ENCODE data around the gene PLCH2.

PLCH2 gene

GRCh38 chr1:2535981-2536380 lies 59.9 kb downstream of the PLCH2 start:
- in situ Hi-C loops (cut with MboI; ENCODE audit: low pct_unique_long_range_greater_than_20kb, low sequenced_read_pairs, unreplicated experiment), result loop anchor here (25.0 kb wide), 1 partner anchor 349 kb away; the partner anchor contains the start of gene FAAP20
- DNase-seq (ENCODE audit: low spot score), result no peak
- TF ChIP-seq CTCF (IDR thresholded peaks at IDR 0.05; ENCODE audit: extremely low read depth, insufficient read depth, missing control alignments), result no peak

GRCh38 chr1:2537784-2538115 lies 61.7 kb downstream of the PLCH2 start:
- in situ Hi-C loops (cut with MboI; ENCODE audit: low pct_unique_long_range_greater_than_20kb, low sequenced_read_pairs, unreplicated experiment), result loop anchor here (25.0 kb wide), 1 partner anchor 350 kb away; the partner anchor contains the start of gene FAAP20
- no peak for TF ChIP-seq CTCF (IDR thresholded peaks at IDR 0.05; ENCODE audit: extremely low read depth, insufficient read depth, missing control alignments)
- no peak for DNase-seq (ENCODE audit: low spot score)

- no peak for DNase-seq (ENCODE audit: low spot score)
- no peak for TF ChIP-seq CTCF (IDR thresholded peaks at IDR 0.05; ENCODE audit: extremely low read depth, insufficient read depth, missing control alignments)
- in situ Hi-C loops (cut with MboI; ENCODE audit: low pct_unique_long_range_greater_than_20kb, low sequenced_read_pairs, unreplicated experiment), result loop anchor here (25.0 kb wide), 1 partner anchor 351 kb away; the partner anchor contains the start of gene FAAP20
Observed at GRCh38 chr1:2538376-2538775, 62.3 kb downstream of the PLCH2 start.

DNA sequence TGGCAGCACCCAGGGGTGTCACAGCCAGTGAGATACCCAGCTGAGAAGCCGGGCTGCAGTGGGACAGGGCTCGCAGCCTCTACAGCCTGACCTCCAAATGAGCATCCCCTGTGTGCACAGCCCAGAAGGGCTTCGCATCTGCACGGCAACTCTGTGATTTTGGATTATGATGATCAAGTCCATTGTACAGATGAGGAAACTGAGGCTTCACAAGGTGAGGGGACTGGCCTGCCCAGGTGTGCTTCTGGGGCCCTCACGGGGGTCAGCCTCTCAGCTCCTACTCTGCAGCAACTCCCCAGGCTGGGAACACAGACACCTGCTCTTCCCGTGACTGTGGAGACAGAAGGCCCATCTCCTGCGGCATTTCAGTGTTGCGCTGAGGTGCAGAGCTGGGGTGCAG lies 62.8 kb downstream of the PLCH2 start:
- in situ Hi-C loops (cut with MboI; ENCODE audit: low pct_unique_long_range_greater_than_20kb, low sequenced_read_pairs, unreplicated experiment), result loop anchor here (25.0 kb wide), 1 partner anchor 352 kb away; the partner anchor contains the start of gene FAAP20
- TF ChIP-seq CTCF (IDR thresholded peaks at IDR 0.05; ENCODE audit: extremely low read depth, insufficient read depth, missing control alignments), result no peak
- no peak for DNase-seq (ENCODE audit: low spot score)

DNA sequence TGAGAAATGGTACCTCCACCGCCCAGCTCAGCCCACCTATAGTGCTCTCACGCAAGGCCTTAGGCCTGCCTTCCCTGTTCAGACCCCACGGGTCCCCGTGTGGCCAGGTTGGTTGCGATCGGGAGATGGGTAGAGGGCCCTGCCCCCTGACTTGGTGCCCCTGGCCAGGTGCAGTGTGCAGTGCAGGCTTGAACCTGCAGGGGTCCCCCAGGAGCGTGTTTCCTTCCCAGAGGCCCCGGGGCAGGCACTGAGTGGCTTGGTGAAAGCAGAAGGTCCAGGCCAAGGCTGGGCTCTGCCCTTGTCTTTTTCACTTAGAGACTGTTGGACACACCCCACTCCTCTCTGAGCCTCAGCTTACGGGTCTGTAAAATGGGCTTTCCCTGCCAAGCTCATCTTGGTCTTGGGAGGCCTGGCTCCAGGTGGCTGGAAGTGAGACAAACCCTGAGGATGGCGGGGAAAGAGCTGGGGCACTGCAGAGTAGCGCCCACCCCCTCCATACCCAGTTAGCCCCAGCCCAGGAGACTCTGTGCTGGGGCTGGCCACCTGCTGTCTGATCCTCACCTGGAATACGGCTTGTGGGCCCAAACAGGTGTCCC lies 63.3 kb downstream of the PLCH2 start:
- peak; percentile 40 for TF ChIP-seq CTCF (IDR thresholded peaks at IDR 0.05; ENCODE audit: extremely low read depth, insufficient read depth, missing control alignments)
- no peak for DNase-seq (ENCODE audit: low spot score)
- in situ Hi-C loops (cut with MboI; ENCODE audit: low pct_unique_long_range_greater_than_20kb, low sequenced_read_pairs, unreplicated experiment), result loop anchor here (25.0 kb wide), 1 partner anchor 352 kb away; the partner anchor contains the start of gene FAAP20

DNA sequence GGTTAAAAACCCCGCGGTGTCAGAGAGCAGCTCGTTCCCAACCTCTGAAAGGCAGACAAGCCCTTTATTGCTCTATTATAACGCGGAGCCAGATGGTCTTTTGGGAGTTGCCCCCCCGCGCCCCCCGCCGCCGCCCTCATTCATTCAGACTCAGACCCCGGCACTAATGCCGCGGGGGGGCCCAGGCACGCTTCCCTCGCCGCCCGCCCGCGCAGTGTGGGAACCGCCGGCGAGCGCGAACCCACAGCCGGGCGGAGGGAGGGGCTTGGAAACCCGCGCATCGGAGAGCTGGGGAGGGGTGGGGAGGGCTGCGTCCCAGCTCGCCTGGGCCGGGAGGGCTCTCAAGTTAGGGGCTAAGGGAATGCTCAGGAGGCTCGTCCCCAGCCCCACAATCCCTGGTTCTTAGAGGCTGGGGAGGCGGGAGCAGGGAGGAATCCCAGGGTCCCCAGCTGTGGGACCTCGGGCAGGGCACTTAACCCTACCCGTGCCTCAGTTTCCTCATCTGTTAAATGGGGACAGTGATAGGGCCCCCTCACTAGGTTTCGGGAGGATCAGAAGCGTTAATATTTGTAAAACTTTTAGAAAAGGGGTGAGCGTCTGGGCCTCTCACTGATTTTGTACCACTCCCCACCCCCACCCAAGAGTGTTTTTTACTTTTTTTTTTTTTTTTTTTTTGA lies 64.9 kb downstream of the PLCH2 start:
- no peak for DNase-seq (ENCODE audit: low spot score)
- in situ Hi-C loops (cut with MboI; ENCODE audit: low pct_unique_long_range_greater_than_20kb, low sequenced_read_pairs, unreplicated experiment), result loop anchor here (10.0 to 25.0 kb wide), 2 partner anchors 126 to 354 kb away; partner anchors contain the start of genes FAAP20 and PEX10
- no peak for TF ChIP-seq CTCF (IDR thresholded peaks at IDR 0.05; ENCODE audit: extremely low read depth, insufficient read depth, missing control alignments)

All from GM13977 (cell line).